PFSK-1 (cell line): Measurements from ENCODE around the gene RHBDF1.

ENCODE experiments used
- POLR2AphosphoS5 ChIP-seq: IDR thresholded peaks from 2 replicates; pipeline ENCODE4 v1.6.1; 2012; ENCODE audit warnings: low read depth, mild to moderate bottlenecking, control low read depth, low read length, moderate library complexity
- SIN3A ChIP-seq: IDR thresholded peaks from 2 replicates; pipeline ENCODE4 v1.6.1; 2012; ENCODE audit warnings: mild to moderate bottlenecking, low read length, moderate library complexity, borderline replicate concordance; ENCODE audit not compliant: insufficient read depth
- TAF1 ChIP-seq: IDR thresholded peaks from 2 replicates; pipeline ENCODE4 v1.6.1; 2012; ENCODE audit warnings: low read length, control low read depth, borderline replicate concordance; ENCODE audit not compliant: insufficient read depth

- TF ChIP-seq POLR2AphosphoS5 (no peak; the same call in none of the 2 replicates), SIN3A (no peak), TAF1 (no peak)
Measured at GRCh38 chr16:77807-78443, 5.5 kb upstream of the RHBDF1 start, which contains the start of gene MPG.
